Stimulated activated CD4-positive, alpha-beta T cell treated with anti-CD3 and anti-CD28 coated beads, Interleukin-15, amount 100 ng/mL, for 1 hour (primary cell): ENCODE data around the gene GAS6.
"Not testable (repeated sequence)": the region's sequence is repeated elsewhere in the genome, so short reads cannot be mapped to it uniquely, and the experiment has no call there.

Experiments used
- DNase-seq, 2 donors: peaks; one replicate each; pipeline ENCODE4 v3.0.0-alpha.2; 2020; ENCODE audit warnings: low read depth in 1 of 2, low spot score in 1 of 2

The GAS6 gene

DNA sequence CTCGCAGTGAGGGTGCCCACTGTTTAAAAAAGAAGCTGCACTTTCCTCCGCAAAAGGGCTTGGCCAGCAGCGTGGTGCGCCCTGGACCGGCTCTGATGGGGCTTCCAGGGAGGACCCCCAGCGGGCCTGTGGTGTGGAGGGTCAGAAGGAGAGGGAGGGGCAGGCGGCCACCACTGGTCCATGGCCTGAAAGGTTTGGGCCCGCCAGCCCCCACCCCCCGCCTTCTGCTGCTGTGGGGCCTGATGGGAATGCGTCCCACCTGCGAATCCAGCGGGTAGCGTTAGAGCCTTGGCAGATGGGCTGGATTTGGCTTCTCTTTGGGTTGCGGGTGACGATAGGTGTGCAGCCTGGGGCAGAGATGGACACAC lies 70.2 kb downstream of the GAS6 start:
- DNase-seq: no peak

DNA sequence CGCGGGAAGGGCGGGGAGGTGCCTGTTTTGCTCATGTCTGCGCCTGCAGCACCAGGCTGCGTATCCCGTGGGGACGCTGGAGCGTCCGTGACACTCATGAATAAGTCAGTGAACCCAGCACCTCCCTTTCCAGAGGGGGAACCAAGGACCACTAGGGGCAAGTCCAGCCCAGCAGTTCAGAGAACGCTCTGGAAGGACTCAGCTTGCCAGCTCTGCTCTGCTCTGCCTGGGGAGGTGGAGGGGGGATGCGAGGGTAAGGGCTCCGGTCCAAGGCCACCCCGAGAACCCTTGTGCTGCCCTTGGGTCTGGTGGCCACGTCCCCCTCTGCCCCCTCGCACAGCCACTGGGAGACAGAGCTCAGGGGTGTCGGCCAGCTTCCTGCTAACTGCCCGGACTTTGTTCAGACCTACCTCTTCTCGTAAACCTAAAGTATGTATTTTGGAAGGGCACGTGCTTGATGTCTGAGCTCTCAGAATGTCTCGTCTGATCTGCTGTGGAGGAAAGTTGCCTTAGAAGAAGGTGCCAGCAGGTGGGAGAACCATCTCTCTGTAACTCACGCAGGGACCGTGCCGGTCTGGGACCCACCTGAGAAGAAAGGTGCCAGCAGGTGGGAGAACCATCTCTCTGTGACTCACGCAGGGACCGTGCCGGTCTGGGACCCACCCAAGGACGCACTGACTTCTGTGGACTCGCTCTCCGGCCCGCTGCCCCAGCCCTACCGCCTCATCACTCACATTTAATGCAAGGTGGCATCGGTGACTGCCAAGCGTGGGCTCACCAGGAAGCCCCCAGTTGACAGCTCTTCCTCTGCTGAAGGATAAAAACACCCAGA lies 70.8 kb downstream of the GAS6 start:
- no peak for DNase-seq

DNA sequence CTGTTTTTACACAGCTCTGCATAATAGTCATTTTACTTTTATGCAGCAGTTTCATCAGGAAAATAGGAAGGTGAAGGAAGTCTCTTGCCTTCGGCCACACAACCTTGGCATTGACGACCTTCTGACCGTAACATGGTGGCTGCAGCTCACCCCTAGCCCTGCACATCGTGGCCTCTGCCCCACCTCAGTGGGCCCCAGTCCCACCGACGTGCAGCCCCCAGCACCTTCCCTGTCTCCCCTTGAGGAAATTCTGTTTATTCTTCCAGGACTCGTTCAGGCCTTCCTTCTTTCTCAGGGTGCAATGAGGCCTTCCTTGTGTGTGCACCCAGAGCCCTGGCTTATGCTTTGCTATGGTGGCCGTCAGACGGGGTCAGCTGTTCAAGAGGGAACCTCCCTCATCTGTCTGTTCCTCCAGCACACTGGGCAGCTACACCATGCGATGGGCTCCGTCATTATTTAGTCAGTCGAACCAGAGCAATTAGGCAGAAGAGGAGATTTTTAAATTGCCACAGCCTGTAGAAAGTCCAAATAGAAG lies 71.6 kb downstream of the GAS6 start:
- DNase-seq: no peak

DNA sequence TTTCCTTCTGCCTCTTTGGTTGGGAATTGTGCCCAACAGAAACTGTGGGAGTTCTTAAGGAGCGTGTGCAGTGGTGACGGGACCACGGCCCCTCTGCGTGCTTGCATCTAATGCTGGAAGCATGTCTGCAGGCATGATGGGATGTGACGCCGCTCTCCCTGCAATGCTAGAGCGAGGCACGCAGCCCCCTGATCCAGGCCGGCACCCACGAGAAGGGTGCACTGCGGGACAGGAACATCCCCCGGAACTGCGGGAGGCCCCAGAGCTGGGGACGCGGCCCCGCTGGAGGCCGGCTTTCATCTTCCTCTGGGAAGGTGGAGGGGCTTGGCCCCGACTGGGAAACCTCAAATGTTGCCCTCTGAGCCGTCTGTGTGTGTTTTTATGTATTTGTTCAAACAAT lies 72.1 kb downstream of the GAS6 start:
- no peak for DNase-seq

- DNase-seq: no peak
Observed at GRCh38 chr13:113791226-113791625, 72.7 kb downstream of the GAS6 start.

GRCh38 chr13:113789931-113790330 lies 73.9 kb downstream of the GAS6 start:
- DNase-seq: not testable (repeated sequence)

DNA sequence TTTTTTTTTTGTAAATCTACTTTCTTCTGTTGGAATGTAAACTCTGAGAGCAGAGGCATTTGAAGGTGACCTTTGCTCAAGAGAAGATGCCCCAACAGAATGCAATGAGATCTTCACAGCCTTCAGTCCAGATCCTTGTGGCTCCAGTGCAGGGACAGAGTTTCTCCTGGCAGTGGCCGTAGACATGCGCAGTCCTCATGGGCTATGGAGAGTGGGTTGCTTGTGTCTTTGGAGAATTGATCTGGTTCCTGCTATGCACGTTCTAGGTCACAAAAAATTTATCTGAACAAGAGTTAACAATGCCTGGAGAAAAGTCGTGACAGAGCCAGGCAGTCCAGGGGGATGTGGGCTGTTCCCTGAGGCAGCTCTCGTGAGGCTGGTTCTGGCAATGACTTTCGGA lies 74.7 kb downstream of the GAS6 start:
- DNase-seq: no peak

DNA sequence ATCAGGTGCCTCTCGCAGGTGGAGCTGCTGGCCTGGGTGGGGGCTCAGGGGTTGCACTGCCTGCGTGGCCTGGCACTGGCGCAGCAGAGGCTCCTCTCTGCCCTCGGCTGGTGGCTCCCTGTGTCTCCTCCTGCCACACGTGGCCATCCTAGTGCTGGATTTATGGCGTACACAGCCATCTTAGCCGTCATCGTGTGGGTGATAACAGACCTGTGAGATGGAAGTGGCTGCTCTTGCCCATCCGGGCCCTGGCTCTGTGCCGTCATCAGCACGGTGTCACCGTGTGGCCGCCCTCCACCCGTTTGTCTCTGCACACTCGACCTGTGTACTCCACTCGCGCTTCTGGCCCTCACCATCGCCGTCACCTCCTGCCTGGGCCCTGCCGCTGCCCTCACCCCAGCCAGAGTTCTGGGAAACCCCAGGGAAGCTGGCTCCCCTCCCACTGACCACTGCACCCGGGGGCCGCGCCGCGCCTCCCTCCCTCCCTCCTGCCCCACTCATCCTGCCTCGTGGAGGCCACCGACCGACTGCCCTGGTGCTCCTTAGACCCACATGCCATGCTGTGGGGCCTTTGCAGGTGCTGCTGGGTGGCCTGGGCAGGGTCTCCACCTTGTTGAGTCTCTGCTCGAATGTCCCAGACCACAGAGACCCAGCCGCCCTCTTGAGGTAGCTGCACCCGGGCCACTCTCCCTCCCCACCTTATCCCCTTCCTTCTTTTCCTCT lies 75.3 kb downstream of the GAS6 start:
- DNase-seq: no peak

DNA sequence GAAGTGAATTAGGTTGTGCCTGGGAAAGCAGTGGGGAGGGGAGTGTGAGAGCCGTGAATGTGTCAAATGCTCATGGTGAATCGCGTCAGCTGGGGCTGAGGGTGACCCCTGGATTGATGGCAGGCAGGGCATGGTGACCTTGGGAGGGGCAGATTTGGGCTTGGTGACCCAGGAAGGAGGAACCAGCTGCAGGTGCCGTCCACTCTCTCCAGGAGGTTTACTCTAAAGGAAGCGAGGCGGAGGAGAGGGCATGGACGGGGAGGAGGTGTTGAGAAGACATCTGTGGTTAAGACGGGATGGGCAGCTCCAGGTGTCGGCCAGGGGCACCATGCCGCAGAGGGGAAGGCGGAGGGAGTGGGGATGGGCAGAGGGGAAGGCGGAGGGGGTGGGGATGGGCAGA lies 76.2 kb downstream of the GAS6 start:
- DNase-seq: no peak

DNA sequence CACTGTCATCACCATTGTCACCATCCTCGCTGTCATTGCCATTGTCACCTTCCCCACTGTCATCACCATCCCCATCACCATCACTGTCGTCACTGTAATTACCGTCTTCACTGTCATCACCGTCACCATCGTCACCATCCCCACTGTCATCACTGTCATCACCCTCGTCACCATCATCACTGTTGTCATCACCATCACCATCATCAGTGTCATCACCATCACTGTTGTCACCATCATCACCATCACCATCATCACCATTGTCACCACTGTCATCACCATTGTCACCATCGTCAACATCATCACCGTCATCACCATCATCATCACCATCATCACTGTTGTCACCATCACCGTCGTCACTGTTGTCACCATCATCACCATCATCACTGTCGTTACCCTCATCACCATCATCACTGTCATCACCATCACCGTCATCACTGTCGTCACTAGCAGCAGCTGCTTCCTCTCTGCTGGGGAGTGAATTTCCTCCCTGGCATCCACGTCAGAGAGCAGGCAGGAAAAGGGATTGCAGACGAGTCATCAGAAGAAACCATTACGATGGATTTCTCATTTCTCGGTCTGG lies 77.5 kb downstream of the GAS6 start:
- DNase-seq: no peak

- no peak for DNase-seq
Observed at GRCh38 chr13:113785051-113786010, 78.5 kb downstream of the GAS6 start.

- no peak for DNase-seq
Observed at GRCh38 chr13:113784645-113785024, 79.2 kb downstream of the GAS6 start.

DNA sequence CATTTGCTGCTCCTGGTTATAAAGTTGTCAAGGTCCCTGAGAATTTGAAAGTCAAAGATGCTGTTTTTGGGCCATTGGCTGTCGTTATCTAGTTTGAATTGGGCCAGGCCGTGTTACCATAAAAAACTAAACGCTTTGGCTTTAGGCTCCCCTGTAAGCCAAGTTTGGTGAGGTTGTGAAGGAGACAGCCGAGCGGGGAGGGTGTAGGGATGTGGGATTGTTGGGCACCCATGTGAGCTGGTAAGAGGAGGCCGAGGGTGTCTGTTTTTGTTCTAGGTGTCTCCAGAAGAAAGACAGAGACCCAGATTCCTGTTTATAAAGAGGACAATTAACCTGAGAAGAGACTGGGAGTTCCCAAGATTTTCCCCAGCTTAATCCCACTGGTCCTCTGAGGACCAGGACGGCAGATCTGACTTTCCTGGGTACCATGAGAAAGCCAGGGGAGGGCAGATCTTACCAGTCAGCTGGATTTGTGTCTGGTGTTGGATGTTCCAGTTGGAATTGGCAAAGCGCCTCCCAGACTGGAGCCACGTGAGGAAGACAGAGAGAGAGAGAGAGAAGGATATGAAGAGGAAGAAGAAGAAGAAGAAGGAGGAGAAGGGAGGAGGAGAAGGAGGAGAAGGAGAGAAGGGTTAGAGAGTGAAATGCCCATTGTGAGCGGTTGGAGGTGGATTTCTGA lies 79.8 kb downstream of the GAS6 start:
- DNase-seq: no peak

DNA sequence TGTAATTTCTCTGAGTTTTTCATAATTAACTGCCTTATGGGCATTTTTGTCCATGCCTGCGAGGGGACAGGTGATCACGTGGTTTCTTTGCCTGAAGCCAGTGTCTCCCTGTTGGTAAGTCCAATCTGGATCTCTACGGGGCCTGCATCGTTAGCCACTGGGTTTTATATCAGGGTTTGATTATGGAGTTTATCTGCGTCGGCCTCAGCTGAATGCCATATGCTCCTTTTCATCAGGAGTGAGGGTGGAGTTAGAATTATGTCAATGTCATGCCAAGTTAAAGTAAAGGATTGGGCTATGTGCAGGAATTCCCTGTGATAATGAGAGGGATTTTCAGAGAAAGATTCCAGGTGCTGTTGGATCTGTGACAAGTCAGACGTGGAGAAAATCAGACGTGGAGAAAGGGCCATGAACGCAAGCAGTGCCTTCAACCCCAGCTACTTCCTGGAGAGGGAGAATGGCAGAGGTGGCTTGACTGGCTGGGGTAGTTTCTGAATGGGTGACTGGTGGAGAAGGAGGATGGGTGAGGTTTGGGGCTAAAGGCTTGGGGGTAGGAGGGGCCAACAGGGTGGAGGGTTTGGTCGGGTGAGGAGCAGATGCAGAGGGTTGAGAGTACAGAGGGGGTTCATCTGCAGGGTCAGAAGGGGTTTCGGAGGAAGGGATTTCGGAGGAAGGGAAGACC lies 80.5 kb downstream of the GAS6 start:
- DNase-seq: no peak

GRCh38 chr13:113782472-113782871 lies 81.4 kb downstream of the GAS6 start:
- DNase-seq: no peak

GRCh38 chr13:113781571-113781970 lies 82.3 kb downstream of the GAS6 start:
- no peak for DNase-seq

GRCh38 chr13:113777311-113778260 lies 86.3 kb downstream of the GAS6 start:
- DNase-seq: no peak

DNA sequence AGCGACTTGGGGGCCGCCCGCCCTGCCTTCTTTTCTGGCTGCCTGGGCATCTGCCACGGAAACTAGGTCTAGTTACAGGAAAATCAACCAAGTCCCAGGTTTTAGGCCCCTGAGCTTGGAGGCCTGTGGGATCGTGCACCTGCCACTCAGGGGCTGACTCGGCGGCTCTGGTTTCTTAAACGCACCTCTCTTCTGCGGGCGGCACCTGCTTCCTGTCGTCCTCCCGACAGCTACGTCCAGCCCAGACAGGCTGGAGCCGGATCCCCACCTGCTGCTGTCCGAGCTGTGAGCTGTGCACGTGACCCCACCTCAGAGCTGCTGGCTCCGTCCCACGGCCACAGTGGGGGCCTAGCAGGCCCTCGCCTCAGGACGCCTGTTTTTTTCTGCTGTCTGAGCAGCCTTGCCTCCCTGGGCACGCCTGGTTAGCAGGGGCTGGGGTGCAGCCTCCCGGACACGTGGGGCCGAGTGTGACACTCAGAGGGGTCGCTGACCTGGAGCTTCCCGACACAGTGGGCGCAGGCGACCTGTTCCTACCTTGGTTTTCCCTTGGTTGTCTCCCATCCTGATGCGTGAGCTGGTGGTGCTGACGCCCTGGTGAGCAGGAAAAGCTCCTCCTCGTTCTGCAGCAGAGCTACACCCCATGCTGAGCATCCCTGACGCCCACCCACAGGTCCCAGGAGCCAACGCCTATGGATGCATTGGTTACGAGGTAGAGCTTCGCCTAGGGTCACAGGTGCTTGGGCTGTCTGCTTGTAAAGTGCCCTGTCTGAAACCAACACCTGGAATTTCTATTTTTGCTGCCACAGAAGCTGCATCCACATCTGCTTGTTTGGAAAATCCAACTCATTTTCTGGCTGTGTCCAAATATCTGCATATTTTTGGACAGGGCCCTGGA lies 87.4 kb downstream of the GAS6 start:
- DNase-seq: no peak
